ENCODE data around the gene FAIM2. TPM values are rescaled to one million over a fixed set of nuclear protein-coding genes. Genes with fewer than 3 reads are reported as not detected.

FAIM2 gene
- total RNA-seq, 6 donors from 2014 or later, result 0.30 to 2.0 (median 0.64) TPM; not detected in 2

DNA sequence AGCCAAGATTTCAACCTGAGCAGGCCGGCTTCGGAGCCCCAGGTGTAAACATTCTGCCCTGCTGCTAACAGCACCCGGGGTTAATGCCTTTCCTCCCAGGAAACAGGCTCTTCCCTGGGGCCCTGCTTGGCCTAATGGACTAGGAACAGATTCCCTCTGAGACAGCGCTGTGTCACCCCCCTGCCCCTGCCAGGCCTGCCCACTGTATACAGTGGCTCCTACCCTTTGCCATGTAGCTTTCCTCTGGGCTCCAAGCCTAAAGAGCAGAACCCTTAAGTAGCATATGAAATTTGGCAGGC lies 32.5 kb downstream of the FAIM2 start:
- TF ChIP-seq, protein P1, sequence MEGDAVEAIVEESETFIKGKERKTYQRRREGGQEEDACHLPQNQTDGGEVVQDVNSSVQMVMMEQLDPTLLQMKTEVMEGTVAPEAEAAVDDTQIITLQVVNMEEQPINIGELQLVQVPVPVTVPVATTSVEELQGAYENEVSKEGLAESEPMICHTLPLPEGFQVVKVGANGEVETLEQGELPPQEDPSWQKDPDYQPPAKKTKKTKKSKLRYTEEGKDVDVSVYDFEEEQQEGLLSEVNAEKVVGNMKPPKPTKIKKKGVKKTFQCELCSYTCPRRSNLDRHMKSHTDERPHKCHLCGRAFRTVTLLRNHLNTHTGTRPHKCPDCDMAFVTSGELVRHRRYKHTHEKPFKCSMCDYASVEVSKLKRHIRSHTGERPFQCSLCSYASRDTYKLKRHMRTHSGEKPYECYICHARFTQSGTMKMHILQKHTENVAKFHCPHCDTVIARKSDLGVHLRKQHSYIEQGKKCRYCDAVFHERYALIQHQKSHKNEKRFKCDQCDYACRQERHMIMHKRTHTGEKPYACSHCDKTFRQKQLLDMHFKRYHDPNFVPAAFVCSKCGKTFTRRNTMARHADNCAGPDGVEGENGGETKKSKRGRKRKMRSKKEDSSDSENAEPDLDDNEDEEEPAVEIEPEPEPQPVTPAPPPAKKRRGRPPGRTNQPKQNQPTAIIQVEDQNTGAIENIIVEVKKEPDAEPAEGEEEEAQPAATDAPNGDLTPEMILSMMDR (IDR thresholded peaks at IDR 0.05), result no peak
- TF ChIP-seq POLR2A (IDR thresholded peaks at IDR 0.05), result no peak
- TF ChIP-seq POLR2AphosphoS5 (IDR thresholded peaks at IDR 0.05), result no peak
- TF ChIP-seq EP300 (IDR thresholded peaks at IDR 0.05), result no peak
- 76 to 88% methylated on average over 4 of the region's 4 CpGs for WGBS, 2 donors
- peaks cover 19 to 28% (median 27%) of the 10 kb centered on the region in 4 donors for H3K4me1 ChIP-seq
- ATAC-seq (ENCODE audit: low FRiP score in 2 of 2) (no peak), DNase-seq (no peak)
- H3K36me3 ChIP-seq, result no peaks in the 10 kb centered on the region
- no peaks in the 10 kb centered on the region for H3K9me3 ChIP-seq
- no peaks in the 10 kb centered on the region for H3K27me3 ChIP-seq
- no peak overlapping the region for H3K27ac ChIP-seq
- no peak overlapping the region for H3K4me3 ChIP-seq

GRCh38 chr12:49870501-49871262 lies 33.0 kb downstream of the FAIM2 start:
- 90 to 94% methylated on average over 11 of the region's 11 CpGs for WGBS, 2 donors
- Histone ChIP-seq H3K9me3 (no peaks in the 10 kb centered on the region), H3K4me3 (no peak overlapping the region), H3K27ac (no peak overlapping the region), H3K36me3 (no peaks in the 10 kb centered on the region), H3K4me1 (peaks cover 19 to 28% (median 27%) of the 10 kb centered on the region in 4 donors), H3K27me3 (no peaks in the 10 kb centered on the region)
- ATAC-seq (ENCODE audit: low FRiP score in 2 of 2), result no peak
- TF ChIP-seq, protein P1 (IDR thresholded peaks at IDR 0.05), result no peak
- TF ChIP-seq POLR2A (IDR thresholded peaks at IDR 0.05) (no peak), EP300 (IDR thresholded peaks at IDR 0.05) (no peak), POLR2AphosphoS5 (IDR thresholded peaks at IDR 0.05) (no peak)
- DNase-seq, result no peak

- no peaks in the 10 kb centered on the region for H3K27me3 ChIP-seq
- H3K36me3 ChIP-seq, result no peaks in the 10 kb centered on the region
- ATAC-seq (ENCODE audit: low FRiP score in 2 of 2) (no peak), DNase-seq (no peak)
- peaks cover 19 to 28% (median 27%) of the 10 kb centered on the region in 4 donors for H3K4me1 ChIP-seq
- 90 to 93% methylated on average over 13 to 14 of the region's 14 CpGs for WGBS, 2 donors
- H3K4me3 ChIP-seq, result no peak overlapping the region
- TF ChIP-seq POLR2AphosphoS5 (IDR thresholded peaks at IDR 0.05) (no peak), POLR2A (IDR thresholded peaks at IDR 0.05) (no peak)
- peak overlapping the region in 1 of 4 donors; percentile 42 for H3K27ac ChIP-seq
- no peaks in the 10 kb centered on the region for H3K9me3 ChIP-seq
Observed at GRCh38 chr12:49869816-49870500, 33.7 kb downstream of the FAIM2 start.

- H3K36me3 ChIP-seq, result no peaks in the 10 kb centered on the region
- H3K4me1 ChIP-seq, result peaks cover 19 to 28% (median 27%) of the 10 kb centered on the region in 4 donors
- H3K4me3 ChIP-seq, result no peak overlapping the region
- ATAC-seq (ENCODE audit: low FRiP score in 2 of 2), result peak; percentile 74 to 90
- 24 to 38% methylated on average over 8 to 16 of the region's 16 CpGs for WGBS, 2 donors
- TF ChIP-seq EP300 (IDR thresholded peaks at IDR 0.05) (no peak), POLR2AphosphoS5 (IDR thresholded peaks at IDR 0.05) (peak in 1 of 2 donors; percentile 62)
- peak; percentile 59 to 80 for DNase-seq
- H3K9me3 ChIP-seq, result no peaks in the 10 kb centered on the region
- H3K27ac ChIP-seq, result peak overlapping the region in 2 of 4 donors; percentile 38 to 42
- H3K27me3 ChIP-seq, result no peaks in the 10 kb centered on the region
Observed at GRCh38 chr12:49868952-49869815, 34.5 kb downstream of the FAIM2 start.

DNA sequence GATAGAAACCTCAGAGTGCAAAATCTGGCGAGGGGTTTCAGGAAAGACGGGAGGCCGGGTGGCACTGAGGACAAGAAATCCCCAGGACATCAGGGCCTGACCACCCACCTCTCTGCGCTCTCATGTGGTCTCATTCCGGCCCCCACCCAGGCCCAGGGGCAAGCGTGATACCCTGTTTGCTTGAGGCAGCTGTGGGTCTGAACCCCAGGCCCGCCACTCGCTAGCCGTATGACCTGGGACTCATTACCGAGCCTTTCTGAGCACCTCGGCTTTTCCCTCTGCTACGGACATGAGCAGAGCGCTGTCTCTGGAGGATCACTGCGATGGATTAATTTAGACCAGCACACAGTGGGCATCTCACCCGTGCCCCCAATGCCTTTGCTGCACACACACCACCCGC lies 35.3 kb downstream of the FAIM2 start:
- no peaks in the 10 kb centered on the region for H3K36me3 ChIP-seq
- 87 to 89% methylated on average over 15 to 16 of the region's 16 CpGs for WGBS, 2 donors
- no peaks in the 10 kb centered on the region for H3K9me3 ChIP-seq
- TF ChIP-seq POLR2AphosphoS5 (IDR thresholded peaks at IDR 0.05), result no peak
- TF ChIP-seq EP300 (IDR thresholded peaks at IDR 0.05), result no peak
- TF ChIP-seq POLR2A (IDR thresholded peaks at IDR 0.05), result no peak
- H3K4me3 ChIP-seq, result no peak overlapping the region
- DNase-seq (no peak), ATAC-seq (ENCODE audit: low FRiP score in 2 of 2) (no peak)
- peaks cover 19 to 28% (median 27%) of the 10 kb centered on the region in 4 donors for H3K4me1 ChIP-seq
- H3K27me3 ChIP-seq, result no peaks in the 10 kb centered on the region
- peak overlapping the region in 2 of 4 donors; percentile 22 to 41 for H3K27ac ChIP-seq

Data from upper lobe of left lung (tissue), 6 donors.